Fibroblast of lung (primary cell): ENCODE data around the gene DUSP21. TPM values are rescaled to one million over a fixed set of nuclear protein-coding genes. Genes with fewer than 3 reads are reported as not detected.

Experiments used
- DNase-seq, 2 donors: peaks; one replicate each; pipeline versions ENCODE4 v3.0.0 to v3.0.0-alpha.2; 2010; ENCODE audit warnings: low read depth in 2 of 2
- H2AFZ ChIP-seq: 2 replicates; pipeline ENCODE4 v1.5.1; 2012; ENCODE audit warnings: low read length, control low read depth, inconsistent platforms
- H3K27ac ChIP-seq: 2 replicates; pipeline ENCODE4 v1.5.1; 2011; ENCODE audit warnings: low read length, control low read depth; ENCODE audit not compliant: insufficient read depth
- H3K27me3 ChIP-seq: 2 replicates; pipeline ENCODE4 v1.5.1; 2011; ENCODE audit warnings: mild to moderate bottlenecking, low read length; ENCODE audit not compliant: control insufficient read depth, insufficient read depth
- H3K36me3 ChIP-seq: 2 replicates; pipeline ENCODE4 v1.5.1; 2011; ENCODE audit warnings: low read length; ENCODE audit not compliant: control insufficient read depth, insufficient read depth
- H3K4me1 ChIP-seq: 2 replicates; pipeline ENCODE4 v1.5.1; 2011; ENCODE audit warnings: low read length; ENCODE audit not compliant: control insufficient read depth, insufficient read depth; ENCODE audit errors: extremely low read depth
- H3K4me2 ChIP-seq: 2 replicates; pipeline ENCODE4 v1.5.1; 2011; ENCODE audit warnings: low read length, control low read depth; ENCODE audit not compliant: insufficient read depth; ENCODE audit errors: extremely low read depth
- H3K4me3 ChIP-seq, 4 experiments: fragments of 200-600 bp in 1 of 4; sonication (generic) in 1 of 4; replicated peaks in 1 of 4; 2 replicates each; pipeline ENCODE4 v1.5.1; 2011 to 2016; ENCODE audit warnings: low read length in 4 of 4, low read depth in 3 of 4, mild to moderate bottlenecking in 3 of 4, control low read depth in 2 of 4, inconsistent platforms in 1 of 4, mixed read lengths in 1 of 4; ENCODE audit not compliant: insufficient read depth in 1 of 4; ENCODE audit errors: control extremely low read depth in 1 of 4
- H3K79me2 ChIP-seq: 2 replicates; pipeline ENCODE4 v1.5.1; 2012; ENCODE audit warnings: mild to moderate bottlenecking, low read length, inconsistent platforms; ENCODE audit not compliant: control insufficient read depth, insufficient read depth
- H3K9ac ChIP-seq: 2 replicates; pipeline ENCODE4 v1.5.1; 2011; ENCODE audit warnings: mild to moderate bottlenecking, low read length, control low read depth; ENCODE audit not compliant: insufficient read depth
- H3K9me3 ChIP-seq: 2 replicates; pipeline ENCODE4 v1.5.1; 2012; ENCODE audit warnings: low read depth, low read length; ENCODE audit not compliant: control insufficient read depth, insufficient read depth
- H4K20me1 ChIP-seq: 2 replicates; pipeline ENCODE4 v1.5.1; 2011; ENCODE audit warnings: low read length; ENCODE audit not compliant: control insufficient read depth, insufficient read depth; ENCODE audit errors: extremely low read depth
- EZH2 ChIP-seq: IDR thresholded peaks from 2 replicates; pipeline ENCODE4 v1.5.1; 2012; ENCODE audit warnings: low read length, control low read depth, mild to moderate bottlenecking; ENCODE audit errors: missing control alignments
- polyA plus RNA-seq, 2 donors: library from polyadenylated mRNA; depleted of rRNA in 1 of 2; stranded (reverse) in 1 of 2; unstranded in 1 of 2; fragments of >200 nt; gene quantifications; 2 replicates each; pipeline ENCODE4 v1.2.1, GENCODE V29; 2011 to 2012; ENCODE audit warnings: missing spikeins in 1 of 2
- total RNA-seq: library from RNA; depleted of rRNA; stranded (reverse); fragments of >200 nt; gene quantifications from 2 replicates; pipeline ENCODE4 v1.2.1, GENCODE V29; 2014
- TF ChIP-seq, protein P1 (sequence below), 2 donors: IDR thresholded peaks in 1 of 2; conservative IDR thresholded peaks in 1 of 2; 1 replicate in 1 of 2; 2 replicates in 1 of 2; pipeline ENCODE4 v1.5.1; 2011 to 2012; ENCODE audit warnings: low read length in 2 of 2, control low read depth in 1 of 2, inconsistent platforms in 1 of 2, low read depth in 1 of 2, mild to moderate bottlenecking in 1 of 2

The DUSP21 gene
- total and polyA plus RNA-seq, 2 donors (not counting 1 experiment from before 2014, with no cell fraction given) = not detected

DNA sequence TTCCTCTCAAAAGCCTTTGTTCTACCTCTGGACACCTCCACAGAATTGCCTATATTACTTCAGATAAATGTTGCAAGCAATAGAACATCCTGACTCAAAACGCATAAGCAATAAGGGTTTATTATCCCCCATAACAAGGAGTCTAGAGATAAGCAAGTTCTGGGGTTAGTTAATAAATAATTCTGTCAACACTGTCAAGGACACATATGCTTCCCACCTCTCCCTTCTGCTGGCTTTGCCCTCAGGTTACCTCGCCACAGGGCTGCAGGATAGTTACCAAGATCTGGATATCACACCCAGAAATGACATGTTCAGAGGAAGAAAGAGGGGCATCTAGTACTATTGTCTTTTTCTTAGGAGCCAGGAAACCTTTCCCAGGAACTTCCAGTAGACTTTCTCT, 14.0 kb upstream of the DUSP21 start:
- TF ChIP-seq EZH2 = no peak
- TF ChIP-seq, protein P1, sequence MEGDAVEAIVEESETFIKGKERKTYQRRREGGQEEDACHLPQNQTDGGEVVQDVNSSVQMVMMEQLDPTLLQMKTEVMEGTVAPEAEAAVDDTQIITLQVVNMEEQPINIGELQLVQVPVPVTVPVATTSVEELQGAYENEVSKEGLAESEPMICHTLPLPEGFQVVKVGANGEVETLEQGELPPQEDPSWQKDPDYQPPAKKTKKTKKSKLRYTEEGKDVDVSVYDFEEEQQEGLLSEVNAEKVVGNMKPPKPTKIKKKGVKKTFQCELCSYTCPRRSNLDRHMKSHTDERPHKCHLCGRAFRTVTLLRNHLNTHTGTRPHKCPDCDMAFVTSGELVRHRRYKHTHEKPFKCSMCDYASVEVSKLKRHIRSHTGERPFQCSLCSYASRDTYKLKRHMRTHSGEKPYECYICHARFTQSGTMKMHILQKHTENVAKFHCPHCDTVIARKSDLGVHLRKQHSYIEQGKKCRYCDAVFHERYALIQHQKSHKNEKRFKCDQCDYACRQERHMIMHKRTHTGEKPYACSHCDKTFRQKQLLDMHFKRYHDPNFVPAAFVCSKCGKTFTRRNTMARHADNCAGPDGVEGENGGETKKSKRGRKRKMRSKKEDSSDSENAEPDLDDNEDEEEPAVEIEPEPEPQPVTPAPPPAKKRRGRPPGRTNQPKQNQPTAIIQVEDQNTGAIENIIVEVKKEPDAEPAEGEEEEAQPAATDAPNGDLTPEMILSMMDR (conservative IDR thresholded peaks at IDR 0.05 in 1 of 2, IDR thresholded peaks at IDR 0.05 in 1 of 2; ENCODE audit: low read depth in 1 of 2, low read length in 2 of 2) = no peak
- Histone ChIP-seq H2AFZ (no peak overlapping the region), H3K36me3 (no peaks in the 10 kb centered on the region), H3K27me3 (no peaks in the 10 kb centered on the region), H3K9me3 (no peaks in the 10 kb centered on the region), H4K20me1 (no peaks in the 10 kb centered on the region), H3K79me2 (no peaks in the 10 kb centered on the region), H3K4me1 (no peaks in the 10 kb centered on the region), H3K27ac (no peak overlapping the region), H3K4me3 (no peak overlapping the region), H3K9ac (no peak overlapping the region), H3K4me2 (no peak overlapping the region)
- DNase-seq = no peak

DNA sequence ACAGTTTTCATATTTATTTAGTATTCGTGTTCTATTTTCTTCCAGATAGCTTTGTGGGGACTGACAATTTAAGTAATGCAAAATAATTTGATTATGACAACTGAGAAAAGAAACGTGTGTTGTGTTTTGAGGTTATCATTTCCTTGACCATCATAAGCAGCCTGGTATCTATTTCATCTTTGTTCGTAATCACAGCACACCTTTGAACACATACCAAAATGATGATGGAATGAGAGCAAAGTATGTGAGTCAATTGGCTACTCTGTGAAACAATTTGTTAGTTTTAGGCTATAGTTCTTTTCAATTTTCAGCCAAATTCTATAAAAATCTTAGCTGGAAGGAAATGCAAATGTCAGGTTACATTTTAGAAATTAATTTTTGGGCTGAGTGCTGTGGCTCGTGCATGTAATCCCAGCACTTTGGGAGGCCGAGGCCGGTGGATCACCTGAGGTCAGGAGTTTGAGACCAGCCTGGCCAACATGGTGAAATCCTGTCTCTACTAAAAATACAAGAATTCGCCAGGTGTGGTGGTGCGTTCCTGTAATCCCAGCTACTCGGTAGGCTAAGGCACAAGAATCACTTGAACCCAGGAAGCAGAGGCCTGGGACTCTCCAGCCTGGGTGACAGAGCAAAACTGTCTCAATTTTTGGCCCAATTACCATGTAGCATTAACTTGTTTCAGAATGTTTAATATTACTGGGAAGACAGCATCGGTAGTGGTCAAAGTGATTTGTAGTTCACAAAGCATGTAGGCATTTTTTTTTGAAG, 1.1 kb upstream of the DUSP21 start:
- no peak overlapping the region for H3K4me3 ChIP-seq
- H3K27me3 ChIP-seq = no peaks in the 10 kb centered on the region
- no peaks in the 10 kb centered on the region for H3K36me3 ChIP-seq
- H3K4me2 ChIP-seq = no peak overlapping the region
- no peak overlapping the region for H2AFZ ChIP-seq
- no peaks in the 10 kb centered on the region for H3K9me3 ChIP-seq
- H3K9ac ChIP-seq = no peak overlapping the region
- H3K27ac ChIP-seq = no peak overlapping the region
- H4K20me1 ChIP-seq = no peaks in the 10 kb centered on the region
- no peaks in the 10 kb centered on the region for H3K4me1 ChIP-seq
- DNase-seq = peak in 1 of 2 donors; percentile 5
- no peak for TF ChIP-seq EZH2
- TF ChIP-seq, protein P1 (conservative IDR thresholded peaks at IDR 0.05 in 1 of 2, IDR thresholded peaks at IDR 0.05 in 1 of 2; ENCODE audit: low read depth in 1 of 2, low read length in 2 of 2) = no peak
- no peaks in the 10 kb centered on the region for H3K79me2 ChIP-seq

DNA sequence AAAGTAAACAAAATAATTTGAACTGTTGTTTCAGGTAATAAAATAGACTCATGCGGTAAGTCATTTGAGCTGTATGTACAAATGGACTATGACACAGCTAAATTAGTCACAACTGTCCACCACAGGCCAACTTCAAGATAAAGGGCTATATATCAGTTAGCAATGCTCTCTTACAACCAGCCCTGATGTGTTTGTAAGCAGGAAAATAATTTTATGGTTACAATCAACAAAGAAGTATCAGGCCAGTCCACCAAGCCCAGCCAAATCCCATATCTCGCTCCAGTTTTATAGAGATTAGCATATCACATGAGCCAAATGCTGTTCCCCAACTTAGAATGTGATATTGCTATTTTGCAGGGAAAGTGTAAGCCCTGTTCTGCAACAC, 511 bp upstream of the DUSP21 start:
- Histone ChIP-seq H3K9ac (no peak overlapping the region), H3K4me1 (no peaks in the 10 kb centered on the region), H3K79me2 (no peaks in the 10 kb centered on the region), H3K4me2 (no peak overlapping the region), H4K20me1 (no peaks in the 10 kb centered on the region), H3K27me3 (no peaks in the 10 kb centered on the region), H2AFZ (no peak overlapping the region), H3K9me3 (no peaks in the 10 kb centered on the region), H3K36me3 (no peaks in the 10 kb centered on the region), H3K27ac (no peak overlapping the region), H3K4me3 (no peak overlapping the region)
- no peak for DNase-seq
- no peak for TF ChIP-seq EZH2
- TF ChIP-seq, protein P1 (conservative IDR thresholded peaks at IDR 0.05 in 1 of 2, IDR thresholded peaks at IDR 0.05 in 1 of 2; ENCODE audit: low read depth in 1 of 2, low read length in 2 of 2) = no peak
